K562 (cell line): ENCODE measurements around the gene PGRMC2. TPM values are rescaled to one million over a fixed set of nuclear protein-coding genes. Genes with fewer than 3 reads are reported as not detected.
A peak's percentile ranks its signal among the peaks of the same experiment; 100 is the strongest.

Source experiments
- ATAC-seq: fragments of 200-7000 bp; cut with Tn5 transposase; 3 replicates; pipeline ENCODE4 v1.9.1; 2020; ENCODE audit warnings: moderate library complexity
- BruUV-seq: library from RNA; stranded (reverse); fragments of 400-500 nt; replicated peaks from 2 replicates; lab custom pipeline; 2021; lab: Mats Ljungman, UMichigan
- CTCF ChIA-PET: fragments of 300-600 bp; formaldehyde crosslinking; extraction: SDS; loops from one replicate; lab custom pipeline; 2021; ENCODE audit warnings: low intra/inter-chr PET ratio; lab: Yijun Ruan, JAX
- POLR2A ChIA-PET: fragments of 300-600, 350-650 bp; sonication (Branson Sonifier 250); formaldehyde crosslinking; extraction: SDS; loops from one replicate; lab custom pipeline; 2021; ENCODE audit warnings: antibody characterized with exemption, inconsistent platforms; lab: Yijun Ruan, JAX
- DNase-seq, 4 experiments: peaks; one replicate each; pipeline versions ENCODE4 v3.0.0 to v3.0.0-alpha.2; 2011 to 2018; ENCODE audit warnings: low spot score in 3 of 4, mixed read lengths in 3 of 4; ENCODE audit errors: extremely low read depth in 1 of 4
- FAIRE-seq: peaks from 2 replicates; lab custom pipeline; 2011; peaks lifted over from hg19 to GRCh38; lab: Jason Lieb, UNC
- H2AFZ ChIP-seq: 2 replicates; pipeline ENCODE4 v1.6.0; 2011; ENCODE audit warnings: low read depth, low read length, control low read depth, inconsistent platforms
- H3K27ac ChIP-seq: fragments of 200-600 bp; 3 replicates; pipeline ENCODE4 v1.8.0; 2011; ENCODE audit warnings: low read depth, mild to moderate bottlenecking, control low read depth, inconsistent platforms, low read length, moderate library complexity, mixed read lengths; ENCODE audit errors: extremely low read depth
- H3K27me3 ChIP-seq, 2 experiments: fragments of 300-600 bp in 1 of 2; 2 replicates in 1 of 2; 3 replicates in 1 of 2; pipeline versions ENCODE4 v1.6.0 to v1.8.0; 2011; ENCODE audit warnings: inconsistent platforms in 2 of 2, low read length in 2 of 2, mild to moderate bottlenecking in 1 of 2, mixed read lengths in 1 of 2, moderate library complexity in 1 of 2; ENCODE audit not compliant: control insufficient read depth in 2 of 2, insufficient read depth in 2 of 2
- H3K36me3 ChIP-seq: fragments of 300-600 bp; 3 replicates; pipeline ENCODE4 v1.8.0; 2011; ENCODE audit warnings: mild to moderate bottlenecking, low read length, inconsistent platforms; ENCODE audit not compliant: control insufficient read depth, insufficient read depth
- H3K4me1 ChIP-seq, 2 experiments: fragments of 200-600 bp in 1 of 2; replicated peaks in 1 of 2; 2 replicates in 1 of 2; 3 replicates in 1 of 2; pipeline versions ENCODE4 v1.5.1 to v1.8.0; 2011; ENCODE audit warnings: inconsistent platforms in 2 of 2, low read length in 2 of 2, mild to moderate bottlenecking in 1 of 2, mixed read lengths in 1 of 2, moderate library complexity in 1 of 2; ENCODE audit not compliant: control insufficient read depth in 2 of 2, insufficient read depth in 2 of 2
- H3K4me2 ChIP-seq: 2 replicates; pipeline ENCODE4 v1.6.1; 2011; ENCODE audit warnings: low read length, control low read depth, inconsistent platforms, mixed read lengths; ENCODE audit not compliant: insufficient read depth
- H3K4me3 ChIP-seq: fragments of 200-600 bp; sonication (generic), shearing (Covaris generic); 2 replicates; pipeline ENCODE4 v1.5.1; 2016; ENCODE audit warnings: control low read depth, inconsistent platforms
- H3K79me2 ChIP-seq: fragments of 200-600 bp; 3 replicates; pipeline ENCODE4 v1.8.0; 2011; ENCODE audit warnings: low read length, inconsistent platforms; ENCODE audit not compliant: control insufficient read depth, insufficient read depth
- H3K9ac ChIP-seq, 2 experiments: 2 replicates each; pipeline versions ENCODE4 v1.6.0 to v1.6.1; 2011; ENCODE audit warnings: low read depth in 2 of 2, low read length in 2 of 2, control low read depth in 1 of 2, inconsistent platforms in 1 of 2, mild to moderate bottlenecking in 1 of 2, mixed read lengths in 1 of 2; ENCODE audit not compliant: insufficient read depth in 1 of 2
- H3K9me1 ChIP-seq: one replicate; pipeline ENCODE4 v1.6.0; 2011; ENCODE audit warnings: inconsistent platforms, mild to moderate bottlenecking, low read length, moderate library complexity; ENCODE audit not compliant: control insufficient read depth, insufficient read depth
- H3K9me3 ChIP-seq: replicated peaks from 2 replicates; pipeline ENCODE4 v1.5.1; 2011; ENCODE audit warnings: low read depth, low read length, inconsistent platforms; ENCODE audit not compliant: control insufficient read depth, insufficient read depth
- H4K20me1 ChIP-seq: replicated peaks from 2 replicates; pipeline ENCODE4 v1.6.1; 2011; ENCODE audit warnings: low read length, inconsistent platforms, mixed read lengths; ENCODE audit not compliant: control insufficient read depth, insufficient read depth
- ADNP ChIP-seq: fragments of 200-800 bp; sonication (Bioruptor generic); IDR thresholded peaks from 2 replicates; pipeline ENCODE4 v1.6.1; 2016; ENCODE audit warnings: missing genetic modification characterization, missing compliant biosample characterization
- CEBPB ChIP-seq: fragments of 450-650 bp; IDR thresholded peaks from 2 replicates; pipeline ENCODE4 v1.6.1; 2016; ENCODE audit warnings: missing genetic modification characterization, missing compliant biosample characterization
- HCFC1 ChIP-seq: IDR thresholded peaks from 2 replicates; pipeline ENCODE4 v1.6.1; 2012; ENCODE audit warnings: low read depth, low read length, improper control_type of control experiment
- HNRNPL ChIP-seq: fragments of 200-400 bp; formaldehyde crosslinking; IDR thresholded peaks from 2 replicates; pipeline ENCODE4 v1.6.1; 2017; ENCODE audit warnings: low read depth, mild to moderate bottlenecking, low read length
- MED1 ChIP-seq: sonication (generic); formaldehyde crosslinking; IDR thresholded peaks from 2 replicates; pipeline ENCODE4 v1.8.1; 2023; ENCODE audit warnings: missing genetic modification reagents, borderline replicate concordance
- ZNF316 ChIP-seq: fragments of 450-650 bp; IDR thresholded peaks from 2 replicates; pipeline ENCODE4 v1.6.1; 2016
- WGBS: fragments of 100-300 bp; shearing (Covaris generic); methylation state at CpG from one replicate; pipeline ENCODE4 v1.1.6; 2016; ENCODE audit warnings: low coverage, mixed read lengths; ENCODE audit not compliant: insufficient coverage; ENCODE audit errors: missing lambda C conversion rate; 5-methylcytosine and 5-hydroxymethylcytosine counted together
- in situ Hi-C: fragments of 300-500 bp; cut with MboI; formaldehyde crosslinking; loops from 4 replicates; pipeline ENCODE4 v1.15.0; 2018; ENCODE audit warnings: inconsistent platforms, mixed read lengths
- intact Hi-C: fragments of 100-400 bp; cut with micrococcal nuclease; formaldehyde crosslinking; loops from 2 replicates; pipeline ENCODE4 v1.14.2; 2022
- polyA plus RNA-seq, 8 experiments: library from polyadenylated mRNA; depleted of rRNA in 4 of 8; stranded (reverse) in 5 of 8; unstranded in 3 of 8; fragments of >200 nt; fragmentation: Nextera tagmentation in 2 of 8; fragmentation: Illumina TruSeq in 1 of 8; extraction: Ambion mirVana in 2 of 8; extraction: Trizol in 1 of 8; gene quantifications; 2 replicates each; pipeline versions ENCODE4 v1.2.1 to v1.2.3, GENCODE V29; 2011 to 2014; ENCODE audit warnings: inconsistent platforms in 1 of 8, missing spikeins in 1 of 8
- total RNA-seq, 7 experiments: library from RNA; depleted of rRNA in 6 of 7; stranded (reverse); fragments of >200 nt in 6 of 7; fragmentation: Illumina TruSeq in 2 of 7; extraction: Trizol in 2 of 7; gene quantifications; 2 replicates each; pipeline versions ENCODE4 v1.2.1 to v1.2.3, GENCODE V29; 2011 to 2021; ENCODE audit warnings: low replicate concordance in 1 of 7
- TF ChIP-seq, protein P1 (sequence below): IDR thresholded peaks from 2 replicates; pipeline ENCODE4 v1.6.1; 2016; ENCODE audit warnings: missing genetic modification characterization, missing compliant biosample characterization

PGRMC2 gene
- total and polyA plus RNA-seq, 9 of the 15 experiments (the other 6 are each of a cell fraction or from before 2014, with no cell fraction given), result 12.4 to 81.3 (median 22.7) TPM

DNA sequence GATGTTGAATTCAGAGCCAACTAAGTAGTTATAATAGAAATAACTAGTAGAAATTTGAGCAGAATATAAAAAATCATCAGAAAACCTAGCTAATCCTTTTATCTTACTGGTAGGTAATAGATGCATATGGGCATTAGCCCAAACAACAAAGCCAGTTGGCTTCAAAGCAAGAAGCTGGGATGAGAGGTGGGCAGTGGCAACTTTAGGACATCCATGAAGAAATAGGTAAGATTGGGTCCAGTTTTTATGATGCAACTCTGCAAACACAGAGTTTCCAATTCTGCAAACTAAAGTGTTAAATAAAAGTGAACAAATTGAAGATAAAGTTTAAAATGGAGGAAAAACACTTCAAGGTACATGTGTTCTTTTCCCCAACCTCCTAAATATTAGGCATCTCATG lies 5.1 kb downstream of the PGRMC2 start:
- Histone ChIP-seq H3K79me2 (peaks cover 95% of the 10 kb centered on the region), H3K27me3 (no peaks in the 10 kb centered on the region), H3K9me3 (no peaks in the 10 kb centered on the region), H4K20me1 (0 out of 2 replicates have a peak, but pooled peaks cover 5% of the 10 kb centered on the region), H3K36me3 (peaks cover 45% of the 10 kb centered on the region), H3K4me1 (peaks cover 0 to 3% of the 10 kb centered on the region in 2 experiments; a peak in 3 of 5 replicates), H3K9ac (no peak overlapping the region), H3K4me2 (no peak overlapping the region), H2AFZ (no peak overlapping the region), H3K4me3 (no peak overlapping the region), H3K9me1 (no peaks in the 10 kb centered on the region), H3K27ac (no peak overlapping the region)
- TF ChIP-seq HCFC1, result no peak
- TF ChIP-seq MED1 (CRISPR knock-in tag), result no peak
- peak; percentile 31; the same call in 1 of the 2 replicates for TF ChIP-seq CEBPB (tag)
- TF ChIP-seq ADNP (tag), result no peak
- TF ChIP-seq ZNF316, result no peak
- ChIA-PET POLR2A (no interaction called here), CTCF (no interaction called here)
- intact Hi-C loops, result loop anchor here (10.0 kb wide), 3 partner anchors 218 to 272 kb away; partner anchors contain the start of gene LARP1B
- DNase-seq, result no peak
- ATAC-seq, result no peak
- FAIRE-seq, result no peak
- in situ Hi-C loops, result no loop called here
- BruUV-seq, result no TSS peak

DNA sequence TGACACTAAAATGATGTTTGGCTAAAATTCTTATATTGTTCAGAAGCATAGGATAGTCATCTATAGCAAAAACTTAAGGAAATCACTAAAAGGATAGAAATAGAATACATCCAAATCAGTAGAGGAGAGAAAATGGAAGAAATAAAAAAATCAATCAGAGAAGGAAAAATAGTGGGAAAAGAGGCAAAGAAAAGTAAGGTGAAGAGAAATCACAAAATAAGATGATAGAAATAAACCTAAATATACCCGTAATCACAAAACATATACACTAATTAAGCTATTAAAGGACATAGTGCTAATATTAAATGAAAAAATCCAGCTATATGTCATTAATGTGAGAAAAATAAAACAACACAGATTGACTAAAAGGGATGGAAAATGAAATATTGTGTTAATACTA lies 6.3 kb downstream of the PGRMC2 start:
- Histone ChIP-seq H2AFZ (no peak overlapping the region), H4K20me1 (0 out of 2 replicates have a peak, but pooled peaks cover 5% of the 10 kb centered on the region), H3K9me3 (no peaks in the 10 kb centered on the region), H3K79me2 (peaks cover 95% of the 10 kb centered on the region), H3K4me2 (no peak overlapping the region), H3K27me3 (no peaks in the 10 kb centered on the region), H3K9ac (no peak overlapping the region), H3K4me3 (no peak overlapping the region), H3K9me1 (no peaks in the 10 kb centered on the region), H3K27ac (no peak overlapping the region), H3K36me3 (peaks cover 45% of the 10 kb centered on the region), H3K4me1 (peaks cover 0 to 3% of the 10 kb centered on the region in 2 experiments; a peak in 3 of 5 replicates)
- ATAC-seq, result no peak
- no TSS peak for BruUV-seq
- intact Hi-C loops (loop anchor here (10.0 kb wide), 3 partner anchors 217 to 273 kb away; partner anchors contain the start of gene LARP1B), in situ Hi-C loops (no loop called here)
- 84% methylated on average over 1 of the region's 1 CpG for WGBS
- ChIA-PET CTCF (no interaction called here), POLR2A (no interaction called here)
- no peak for TF ChIP-seq HNRNPL
- TF ChIP-seq, protein P1, sequence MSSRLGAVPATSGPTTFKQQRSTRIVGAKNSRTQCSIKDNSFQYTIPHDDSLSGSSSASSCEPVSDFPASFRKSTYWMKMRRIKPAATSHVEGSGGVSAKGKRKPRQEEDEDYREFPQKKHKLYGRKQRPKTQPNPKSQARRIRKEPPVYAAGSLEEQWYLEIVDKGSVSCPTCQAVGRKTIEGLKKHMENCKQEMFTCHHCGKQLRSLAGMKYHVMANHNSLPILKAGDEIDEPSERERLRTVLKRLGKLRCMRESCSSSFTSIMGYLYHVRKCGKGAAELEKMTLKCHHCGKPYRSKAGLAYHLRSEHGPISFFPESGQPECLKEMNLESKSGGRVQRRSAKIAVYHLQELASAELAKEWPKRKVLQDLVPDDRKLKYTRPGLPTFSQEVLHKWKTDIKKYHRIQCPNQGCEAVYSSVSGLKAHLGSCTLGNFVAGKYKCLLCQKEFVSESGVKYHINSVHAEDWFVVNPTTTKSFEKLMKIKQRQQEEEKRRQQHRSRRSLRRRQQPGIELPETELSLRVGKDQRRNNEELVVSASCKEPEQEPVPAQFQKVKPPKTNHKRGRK (tag), result peak; percentile 68
- FAIRE-seq, result no peak
- DNase-seq, result no peak
